Fibroblast of lung (primary cell): ENCODE measurements around the gene HDAC10. TPM values are rescaled to one million over a fixed set of nuclear protein-coding genes. Genes with fewer than 3 reads are reported as not detected.

Experiments used
- DNase-seq, 2 donors: peaks; one replicate each; pipeline versions ENCODE4 v3.0.0 to v3.0.0-alpha.2; 2010; ENCODE audit warnings: low read depth in 2 of 2
- H2AFZ ChIP-seq: 2 replicates; pipeline ENCODE4 v1.5.1; 2012; ENCODE audit warnings: low read length, control low read depth, inconsistent platforms
- H3K27ac ChIP-seq: 2 replicates; pipeline ENCODE4 v1.5.1; 2011; ENCODE audit warnings: low read length, control low read depth; ENCODE audit not compliant: insufficient read depth
- H3K27me3 ChIP-seq: 2 replicates; pipeline ENCODE4 v1.5.1; 2011; ENCODE audit warnings: mild to moderate bottlenecking, low read length; ENCODE audit not compliant: control insufficient read depth, insufficient read depth
- H3K36me3 ChIP-seq: 2 replicates; pipeline ENCODE4 v1.5.1; 2011; ENCODE audit warnings: low read length; ENCODE audit not compliant: control insufficient read depth, insufficient read depth
- H3K4me1 ChIP-seq: 2 replicates; pipeline ENCODE4 v1.5.1; 2011; ENCODE audit warnings: low read length; ENCODE audit not compliant: control insufficient read depth, insufficient read depth; ENCODE audit errors: extremely low read depth
- H3K4me2 ChIP-seq: 2 replicates; pipeline ENCODE4 v1.5.1; 2011; ENCODE audit warnings: low read length, control low read depth; ENCODE audit not compliant: insufficient read depth; ENCODE audit errors: extremely low read depth
- H3K4me3 ChIP-seq, 4 experiments: fragments of 200-600 bp in 1 of 4; sonication (generic) in 1 of 4; replicated peaks in 1 of 4; 2 replicates each; pipeline ENCODE4 v1.5.1; 2011 to 2016; ENCODE audit warnings: low read length in 4 of 4, low read depth in 3 of 4, mild to moderate bottlenecking in 3 of 4, control low read depth in 2 of 4, inconsistent platforms in 1 of 4, mixed read lengths in 1 of 4; ENCODE audit not compliant: insufficient read depth in 1 of 4; ENCODE audit errors: control extremely low read depth in 1 of 4
- H3K79me2 ChIP-seq: 2 replicates; pipeline ENCODE4 v1.5.1; 2012; ENCODE audit warnings: mild to moderate bottlenecking, low read length, inconsistent platforms; ENCODE audit not compliant: control insufficient read depth, insufficient read depth
- H3K9ac ChIP-seq: 2 replicates; pipeline ENCODE4 v1.5.1; 2011; ENCODE audit warnings: mild to moderate bottlenecking, low read length, control low read depth; ENCODE audit not compliant: insufficient read depth
- H3K9me3 ChIP-seq: 2 replicates; pipeline ENCODE4 v1.5.1; 2012; ENCODE audit warnings: low read depth, low read length; ENCODE audit not compliant: control insufficient read depth, insufficient read depth
- H4K20me1 ChIP-seq: 2 replicates; pipeline ENCODE4 v1.5.1; 2011; ENCODE audit warnings: low read length; ENCODE audit not compliant: control insufficient read depth, insufficient read depth; ENCODE audit errors: extremely low read depth
- CTCF ChIP-seq, 2 donors: IDR thresholded peaks in 1 of 2; conservative IDR thresholded peaks in 1 of 2; 1 replicate in 1 of 2; 2 replicates in 1 of 2; pipeline ENCODE4 v1.5.1; 2011 to 2012; ENCODE audit warnings: low read length in 2 of 2, control low read depth in 1 of 2, inconsistent platforms in 1 of 2, low read depth in 1 of 2, mild to moderate bottlenecking in 1 of 2
- EZH2 ChIP-seq: IDR thresholded peaks from 2 replicates; pipeline ENCODE4 v1.5.1; 2012; ENCODE audit warnings: low read length, control low read depth, mild to moderate bottlenecking; ENCODE audit errors: missing control alignments
- polyA plus RNA-seq, 2 donors: library from polyadenylated mRNA; depleted of rRNA in 1 of 2; stranded (reverse) in 1 of 2; unstranded in 1 of 2; fragments of >200 nt; gene quantifications; 2 replicates each; pipeline ENCODE4 v1.2.1, GENCODE V29; 2011 to 2012; ENCODE audit warnings: missing spikeins in 1 of 2
- total RNA-seq: library from RNA; depleted of rRNA; stranded (reverse); fragments of >200 nt; gene quantifications from 2 replicates; pipeline ENCODE4 v1.2.1, GENCODE V29; 2014

Gene HDAC10
- total and polyA plus RNA-seq, 2 donors (not counting 1 experiment from before 2014, with no cell fraction given), result 5.1 to 27.6 TPM

- Histone ChIP-seq H3K4me2 (peak within 1 kb of the TSS; percentile 98), H3K9me3 (no peaks in the 10 kb centered on the region), H3K27ac (peak within 1 kb of the TSS; percentile 88), H3K9ac (peak within 1 kb of the TSS; percentile 94), H3K79me2 (peaks cover 58% of the 10 kb centered on the region), H3K36me3 (peaks cover 35% of the 10 kb centered on the region), H3K4me1 (peaks cover 14% of the 10 kb centered on the region), H2AFZ (peak within 1 kb of the TSS; percentile 95), H3K27me3 (no peaks in the 10 kb centered on the region), H3K4me3 (peak within 1 kb of the TSS; percentile 93 to 100 (median 95)), H4K20me1 (no peaks in the 10 kb centered on the region)
- no peak for TF ChIP-seq EZH2
- TF ChIP-seq CTCF (conservative IDR thresholded peaks at IDR 0.05 in 1 of 2, IDR thresholded peaks at IDR 0.05 in 1 of 2; ENCODE audit: low read depth in 1 of 2, low read length in 2 of 2), result no peak
- peak; percentile 91 to 94 for DNase-seq
Observed at GRCh38 chr22:50244420-50245213, 6.4 kb downstream of the HDAC10 start, which contains the start of gene TUBGCP6. TSS of gene TUBGCP6 (minus strand) at chr22:50245023. CDS start at chr22:50244459, 564 bp downstream.

GRCh38 chr22:50243685-50244419, 7.2 kb downstream of the HDAC10 start:
- no peak for DNase-seq
- TF ChIP-seq EZH2 (no peak), CTCF (conservative IDR thresholded peaks at IDR 0.05 in 1 of 2, IDR thresholded peaks at IDR 0.05 in 1 of 2; ENCODE audit: low read depth in 1 of 2, low read length in 2 of 2) (no peak)
- Histone ChIP-seq H3K36me3 (peaks cover 34% of the 10 kb centered on the region), H3K4me1 (peaks cover 13% of the 10 kb centered on the region), H2AFZ (peak overlapping the region; percentile 17), H4K20me1 (no peaks in the 10 kb centered on the region), H3K4me3 (peak overlapping the region; percentile 93 to 100 (median 95)), H3K27ac (peak overlapping the region; percentile 88), H3K9me3 (no peaks in the 10 kb centered on the region), H3K27me3 (no peaks in the 10 kb centered on the region), H3K9ac (peak overlapping the region; percentile 94), H3K79me2 (peaks cover 56% of the 10 kb centered on the region), H3K4me2 (peak overlapping the region; percentile 98)

GRCh38 chr22:50242406-50242949, 8.6 kb downstream of the HDAC10 start:
- H3K36me3 ChIP-seq, result peaks cover 26% of the 10 kb centered on the region
- no peak for TF ChIP-seq CTCF (conservative IDR thresholded peaks at IDR 0.05 in 1 of 2, IDR thresholded peaks at IDR 0.05 in 1 of 2; ENCODE audit: low read depth in 1 of 2, low read length in 2 of 2)
- no peak for TF ChIP-seq EZH2

More at GRCh38 chr22:50242406-50242949, 8.6 kb downstream of the HDAC10 start:
- Histone ChIP-seq H3K79me2 (peaks cover 55% of the 10 kb centered on the region), H3K4me2 (peak overlapping the region; percentile 91), H4K20me1 (no peaks in the 10 kb centered on the region), H3K9ac (no peak overlapping the region), H3K27ac (no peak overlapping the region), H3K4me1 (peaks cover 13% of the 10 kb centered on the region), H3K9me3 (no peaks in the 10 kb centered on the region), H2AFZ (no peak overlapping the region), H3K27me3 (no peaks in the 10 kb centered on the region), H3K4me3 (peak overlapping the region; percentile 36 to 100 (median 80))
- DNase-seq, result no peak
